GM18519 (cell line): Measurements from ENCODE around the gene CDKL4.
A peak's percentile ranks its signal among the peaks of the same experiment; 100 is the strongest.
"Not testable (repeated sequence)": the region's sequence is repeated elsewhere in the genome, so short reads cannot be mapped to it uniquely, and the experiment has no call there.

ENCODE experiments used
- ATAC-seq: cut with Tn5 transposase; IDR thresholded peaks from one replicate; pipeline ENCODE4 v1.9.1; 2021; ENCODE audit warnings: mild to moderate bottlenecking, moderate library complexity; ENCODE audit not compliant: unreplicated experiment, low FRiP score

The CDKL4 gene

GRCh38 chr2:39243469-39244123 is at the start of gene CDKL4:
CDKL4 (minus strand) TSS chr2:39243970.
- no peak for ATAC-seq

GRCh38 chr2:39290433-39290832 is 46.7 kb upstream of the CDKL4 start:
- ATAC-seq: no peak

- no peak for ATAC-seq
Observed at GRCh38 chr2:39289609-39290008, 45.8 kb upstream of the CDKL4 start.

- ATAC-seq: no peak
Observed at GRCh38 chr2:39283561-39283960, 39.8 kb upstream of the CDKL4 start.

- ATAC-seq: no peak
Observed at GRCh38 chr2:39281391-39281790, 37.6 kb upstream of the CDKL4 start.

- ATAC-seq: no peak
Observed at GRCh38 chr2:39275016-39275415, 31.2 kb upstream of the CDKL4 start.

GRCh38 chr2:39269941-39270340 is 26.2 kb upstream of the CDKL4 start:
- no peak for ATAC-seq

GRCh38 chr2:39266916-39267434 is 23.2 kb upstream of the CDKL4 start:
- ATAC-seq: no peak

- ATAC-seq: peak; percentile 59
Observed at GRCh38 chr2:39266139-39266805, 22.5 kb upstream of the CDKL4 start.

- ATAC-seq: no peak
Observed at GRCh38 chr2:39265315-39265714, 21.5 kb upstream of the CDKL4 start.

- peak; percentile 77 for ATAC-seq
Observed at GRCh38 chr2:39264733-39265132, 21.0 kb upstream of the CDKL4 start.

- no peak for ATAC-seq
Observed at GRCh38 chr2:39260087-39260486, 16.3 kb upstream of the CDKL4 start.

- no peak for ATAC-seq
Observed at GRCh38 chr2:39256040-39256439, 12.3 kb upstream of the CDKL4 start.

- ATAC-seq: no peak
Observed at GRCh38 chr2:39252888-39253518, 9.2 kb upstream of the CDKL4 start.

GRCh38 chr2:39247512-39248043 is 3.8 kb upstream of the CDKL4 start:
- ATAC-seq: no peak

GRCh38 chr2:39246382-39246980 is 2.7 kb upstream of the CDKL4 start:
- no peak for ATAC-seq

GRCh38 chr2:39244963-39245625 is 1.3 kb upstream of the CDKL4 start:
- not testable (repeated sequence) for ATAC-seq

- ATAC-seq: not testable (repeated sequence)
Observed at GRCh38 chr2:39244241-39244862, 582 bp upstream of the CDKL4 start.

- no peak for ATAC-seq
Observed at GRCh38 chr2:39241588-39241987, 2.2 kb downstream of the CDKL4 start.

GRCh38 chr2:39240758-39241157 is 3.0 kb downstream of the CDKL4 start:
- ATAC-seq: no peak
